OCI-LY1 (cell line): ENCODE results near the gene ZDHHC11B.

Experiments used
- H2AFZ ChIP-seq: fragments of 200-600 bp; sonication (generic), shearing (Covaris generic); 2 replicates; pipeline ENCODE4 v1.6.0; 2014; ENCODE audit warnings: antibody characterized with exemption, mild to moderate bottlenecking, low read length
- H3F3A ChIP-seq: fragments of 200-600 bp; sonication (generic), shearing (Covaris generic); 2 replicates; pipeline ENCODE4 v1.6.0; 2014; ENCODE audit warnings: mild to moderate bottlenecking, antibody characterized with exemption, low read length, moderate library complexity; ENCODE audit not compliant: insufficient read depth
- H3K27ac ChIP-seq: fragments of 200-600 bp; sonication (generic); 2 replicates; pipeline ENCODE4 v1.5.1; 2014; ENCODE audit warnings: low read length, mixed run types, mild to moderate bottlenecking, low read depth; ENCODE audit not compliant: poor library complexity, severe bottlenecking
- H3K27me3 ChIP-seq: fragments of 200-600 bp; sonication (generic); 2 replicates; pipeline ENCODE4 v1.6.0; 2014; ENCODE audit warnings: antibody characterized with exemption, mild to moderate bottlenecking, low read length, moderate library complexity; ENCODE audit not compliant: insufficient read depth
- H3K36me3 ChIP-seq: fragments of 200-600 bp; sonication (generic); 2 replicates; pipeline ENCODE4 v1.6.1; 2014; ENCODE audit warnings: mild to moderate bottlenecking, antibody characterized with exemption, low read length, moderate library complexity, mixed read lengths; ENCODE audit not compliant: insufficient read depth
- H3K4me1 ChIP-seq: fragments of 200-600 bp; sonication (generic); 2 replicates; pipeline ENCODE4 v1.5.1; 2014; ENCODE audit warnings: mild to moderate bottlenecking, low read length, moderate library complexity; ENCODE audit not compliant: insufficient read depth, severe bottlenecking
- H3K4me2 ChIP-seq: fragments of 200-600 bp; sonication (generic), shearing (Covaris generic); 2 replicates; pipeline ENCODE4 v1.6.1; 2014; ENCODE audit warnings: low read length
- H3K4me3 ChIP-seq: fragments of 200-600 bp; sonication (generic); 2 replicates; pipeline ENCODE4 v1.5.1; 2014; ENCODE audit warnings: low read length, low read depth, mild to moderate bottlenecking, mixed read lengths; ENCODE audit not compliant: poor library complexity, severe bottlenecking
- H3K79me2 ChIP-seq: fragments of 200-600 bp; shearing (Covaris generic); 2 replicates; pipeline ENCODE4 v1.6.1; 2016; ENCODE audit warnings: mixed run types, low read length, mixed read lengths; ENCODE audit not compliant: insufficient read depth
- H3K9ac ChIP-seq: fragments of 200-600 bp; sonication (generic), shearing (Covaris generic); 2 replicates; pipeline ENCODE4 v1.6.1; 2014; ENCODE audit warnings: mild to moderate bottlenecking, low read length, mixed read lengths
- H3K9me2 ChIP-seq: fragments of 200-600 bp; sonication (generic), shearing (Covaris generic); 2 replicates; pipeline ENCODE4 v1.6.1; 2014; ENCODE audit warnings: low read depth, mild to moderate bottlenecking, low read length, mixed read lengths
- H3K9me3 ChIP-seq: fragments of 200-600 bp; shearing (Covaris generic); 2 replicates; pipeline ENCODE4 v1.6.1; 2014; ENCODE audit warnings: low read length, mixed read lengths
- H4K20me1 ChIP-seq: fragments of 200-600 bp; sonication (generic), shearing (Covaris generic); 2 replicates; pipeline ENCODE4 v1.6.0; 2016; ENCODE audit warnings: mild to moderate bottlenecking, low read length; ENCODE audit not compliant: insufficient read depth
- EZH2 ChIP-seq: fragments of 200-600 bp; sonication (generic), shearing (Covaris generic); IDR thresholded peaks from 2 replicates; pipeline ENCODE4 v1.8.0; 2017; ENCODE audit warnings: borderline replicate concordance, mixed run types, mild to moderate bottlenecking, antibody characterized with exemption, low read length, moderate library complexity, mixed read lengths
- TF ChIP-seq, protein P1 (sequence below): fragments of 200-600 bp; sonication (generic), shearing (Covaris generic); IDR thresholded peaks from 2 replicates; pipeline ENCODE4 v1.5.1; 2017; ENCODE audit warnings: mild to moderate bottlenecking, antibody characterized with exemption, low read length, moderate library complexity, mixed read lengths

The ZDHHC11B gene

GRCh38 chr5:761854-762710 is 22.4 kb downstream of the ZDHHC11B start:
- Histone ChIP-seq H3K4me2 (no peak overlapping the region), H3F3A (no peaks in the 10 kb centered on the region), H2AFZ (no peak overlapping the region), H3K4me3 (no peak overlapping the region), H3K27ac (no peak overlapping the region), H3K27me3 (no peaks in the 10 kb centered on the region), H3K9me3 (no peaks in the 10 kb centered on the region), H3K4me1 (no peaks in the 10 kb centered on the region), H3K79me2 (no peaks in the 10 kb centered on the region), H3K9me2 (no peaks in the 10 kb centered on the region), H3K9ac (no peak overlapping the region), H3K36me3 (no peaks in the 10 kb centered on the region), H4K20me1 (no peaks in the 10 kb centered on the region)
- TF ChIP-seq EZH2 = no peak
- TF ChIP-seq, protein P1, sequence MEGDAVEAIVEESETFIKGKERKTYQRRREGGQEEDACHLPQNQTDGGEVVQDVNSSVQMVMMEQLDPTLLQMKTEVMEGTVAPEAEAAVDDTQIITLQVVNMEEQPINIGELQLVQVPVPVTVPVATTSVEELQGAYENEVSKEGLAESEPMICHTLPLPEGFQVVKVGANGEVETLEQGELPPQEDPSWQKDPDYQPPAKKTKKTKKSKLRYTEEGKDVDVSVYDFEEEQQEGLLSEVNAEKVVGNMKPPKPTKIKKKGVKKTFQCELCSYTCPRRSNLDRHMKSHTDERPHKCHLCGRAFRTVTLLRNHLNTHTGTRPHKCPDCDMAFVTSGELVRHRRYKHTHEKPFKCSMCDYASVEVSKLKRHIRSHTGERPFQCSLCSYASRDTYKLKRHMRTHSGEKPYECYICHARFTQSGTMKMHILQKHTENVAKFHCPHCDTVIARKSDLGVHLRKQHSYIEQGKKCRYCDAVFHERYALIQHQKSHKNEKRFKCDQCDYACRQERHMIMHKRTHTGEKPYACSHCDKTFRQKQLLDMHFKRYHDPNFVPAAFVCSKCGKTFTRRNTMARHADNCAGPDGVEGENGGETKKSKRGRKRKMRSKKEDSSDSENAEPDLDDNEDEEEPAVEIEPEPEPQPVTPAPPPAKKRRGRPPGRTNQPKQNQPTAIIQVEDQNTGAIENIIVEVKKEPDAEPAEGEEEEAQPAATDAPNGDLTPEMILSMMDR = no peak

GRCh38 chr5:761059-761771 is 23.3 kb downstream of the ZDHHC11B start:
- no peak overlapping the region for H3K4me2 ChIP-seq
- no peak overlapping the region for H2AFZ ChIP-seq
- no peaks in the 10 kb centered on the region for H3K79me2 ChIP-seq
- no peaks in the 10 kb centered on the region for H3K9me3 ChIP-seq
- TF ChIP-seq EZH2 = no peak
- TF ChIP-seq, protein P1 = no peak
- H3K4me3 ChIP-seq = no peak overlapping the region
- no peaks in the 10 kb centered on the region for H4K20me1 ChIP-seq
- no peak overlapping the region for H3K27ac ChIP-seq
- H3K27me3 ChIP-seq = no peaks in the 10 kb centered on the region
- no peaks in the 10 kb centered on the region for H3K9me2 ChIP-seq
- no peaks in the 10 kb centered on the region for H3K4me1 ChIP-seq
- no peak overlapping the region for H3K9ac ChIP-seq
- H3F3A ChIP-seq = no peaks in the 10 kb centered on the region
- no peaks in the 10 kb centered on the region for H3K36me3 ChIP-seq

DNA sequence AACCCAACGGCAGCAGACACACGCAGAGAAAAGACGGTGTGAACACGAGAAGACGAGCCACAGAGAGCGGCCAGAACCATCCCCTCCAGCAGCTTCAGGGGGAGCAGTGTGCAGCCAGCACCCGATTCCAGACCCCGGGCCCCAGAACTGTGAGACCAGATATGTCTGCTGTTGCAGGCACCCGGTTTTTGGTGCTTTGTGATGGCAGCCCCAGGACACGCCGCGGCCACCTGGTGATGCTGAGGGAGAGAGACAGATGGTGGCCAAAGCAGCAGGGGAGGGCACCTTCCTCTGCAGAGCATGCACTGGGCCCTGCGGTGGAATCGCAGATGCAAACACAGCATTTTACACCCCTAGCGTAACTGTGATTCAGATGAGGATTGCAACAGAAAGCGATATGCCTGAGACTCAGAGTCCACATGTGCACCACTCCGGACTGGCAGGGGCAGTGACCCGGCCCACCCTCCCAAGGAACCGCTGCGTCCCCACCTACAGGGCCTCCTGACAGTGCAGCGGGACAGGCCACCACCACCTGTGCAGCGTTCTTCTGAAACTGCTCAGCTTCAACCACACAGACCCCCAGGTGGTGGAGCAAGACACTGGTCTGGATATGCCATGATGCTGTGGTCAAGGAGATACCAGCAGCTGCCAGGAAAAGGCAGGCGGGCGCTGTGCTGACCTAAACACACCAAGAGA is 24.0 kb downstream of the ZDHHC11B start:
- no peaks in the 10 kb centered on the region for H3K4me1 ChIP-seq
- no peaks in the 10 kb centered on the region for H4K20me1 ChIP-seq
- H3K9me2 ChIP-seq = no peaks in the 10 kb centered on the region
- no peak overlapping the region for H3K4me3 ChIP-seq
- H3K27me3 ChIP-seq = no peaks in the 10 kb centered on the region
- no peaks in the 10 kb centered on the region for H3K79me2 ChIP-seq
- no peak overlapping the region for H3K4me2 ChIP-seq
- H3K36me3 ChIP-seq = no peaks in the 10 kb centered on the region
- no peak overlapping the region for H3K27ac ChIP-seq
- TF ChIP-seq, protein P1 = no peak
- TF ChIP-seq EZH2 = no peak
- no peaks in the 10 kb centered on the region for H3F3A ChIP-seq
- H3K9me3 ChIP-seq = no peaks in the 10 kb centered on the region
- H3K9ac ChIP-seq = no peak overlapping the region
- H2AFZ ChIP-seq = no peak overlapping the region
